Measurements from ENCODE around the gene ATP7B. TPM values are rescaled to one million over a fixed set of nuclear protein-coding genes. Genes with fewer than 3 reads are reported as not detected.

ATP7B gene
- total and polyA plus RNA-seq, 2 donors (not counting 1 experiment from before 2014, with no cell fraction given), result 1.7 to 3.3 TPM

GRCh38 chr13:52005841-52006522, 5.3 kb downstream of the ATP7B start:
- no peak overlapping the region for H3K9ac ChIP-seq (ENCODE audit: insufficient read depth, low read length)
- no peaks in the 10 kb centered on the region for H3K79me2 ChIP-seq (ENCODE audit: control insufficient read depth, insufficient read depth, low read length)
- H3K27me3 ChIP-seq (ENCODE audit: control insufficient read depth, insufficient read depth, low read length), result peaks cover 10% of the 10 kb centered on the region
- H3K27ac ChIP-seq (ENCODE audit: insufficient read depth, low read length), result no peak overlapping the region
- TF ChIP-seq CTCF (conservative IDR thresholded peaks at IDR 0.05 in 1 of 2, IDR thresholded peaks at IDR 0.05 in 1 of 2; ENCODE audit: low read depth in 1 of 2, low read length in 2 of 2), result no peak
- TF ChIP-seq EZH2 (IDR thresholded peaks at IDR 0.05; ENCODE audit: low read length, missing control alignments), result no peak
- no peak overlapping the region for H3K4me2 ChIP-seq (ENCODE audit: extremely low read depth, insufficient read depth, low read length)
- H3K9me3 ChIP-seq (ENCODE audit: control insufficient read depth, insufficient read depth, low read depth, low read length), result no peaks in the 10 kb centered on the region
- DNase-seq (ENCODE audit: low read depth in 2 of 2), result no peak
- H4K20me1 ChIP-seq (ENCODE audit: control insufficient read depth, extremely low read depth, insufficient read depth, low read length), result no peaks in the 10 kb centered on the region
- H2AFZ ChIP-seq (ENCODE audit: low read length), result no peak overlapping the region
- H3K4me1 ChIP-seq (ENCODE audit: control insufficient read depth, extremely low read depth, insufficient read depth, low read length), result peaks cover 1% of the 10 kb centered on the region
- H3K4me3 ChIP-seq (replicated peaks in 1 of 4; ENCODE audit: control extremely low read depth in 1 of 4, insufficient read depth in 1 of 4, low read depth in 3 of 4, low read length in 4 of 4), result no peak overlapping the region
- H3K36me3 ChIP-seq (ENCODE audit: control insufficient read depth, insufficient read depth, low read length), result no peaks in the 10 kb centered on the region

- Histone ChIP-seq H3K36me3 (ENCODE audit: control insufficient read depth, insufficient read depth, low read length) (no peaks in the 10 kb centered on the region), H3K4me2 (ENCODE audit: extremely low read depth, insufficient read depth, low read length) (no peak overlapping the region), H3K9ac (ENCODE audit: insufficient read depth, low read length) (no peak overlapping the region), H4K20me1 (ENCODE audit: control insufficient read depth, extremely low read depth, insufficient read depth, low read length) (no peaks in the 10 kb centered on the region), H3K4me3 (replicated peaks in 1 of 4; ENCODE audit: control extremely low read depth in 1 of 4, insufficient read depth in 1 of 4, low read depth in 3 of 4, low read length in 4 of 4) (no peak overlapping the region), H3K27ac (ENCODE audit: insufficient read depth, low read length) (no peak overlapping the region), H3K4me1 (ENCODE audit: control insufficient read depth, extremely low read depth, insufficient read depth, low read length) (no peaks in the 10 kb centered on the region), H3K79me2 (ENCODE audit: control insufficient read depth, insufficient read depth, low read length) (no peaks in the 10 kb centered on the region), H3K9me3 (ENCODE audit: control insufficient read depth, insufficient read depth, low read depth, low read length) (no peaks in the 10 kb centered on the region), H3K27me3 (ENCODE audit: control insufficient read depth, insufficient read depth, low read length) (no peaks in the 10 kb centered on the region), H2AFZ (ENCODE audit: low read length) (no peak overlapping the region)
- no peak for DNase-seq (ENCODE audit: low read depth in 2 of 2)
- TF ChIP-seq CTCF (conservative IDR thresholded peaks at IDR 0.05 in 1 of 2, IDR thresholded peaks at IDR 0.05 in 1 of 2; ENCODE audit: low read depth in 1 of 2, low read length in 2 of 2) (no peak), EZH2 (IDR thresholded peaks at IDR 0.05; ENCODE audit: low read length, missing control alignments) (no peak)
These were observed 6.6 kb downstream of the ATP7B start for GRCh38 chr13:52004511-52005170.

- H4K20me1 ChIP-seq (ENCODE audit: control insufficient read depth, extremely low read depth, insufficient read depth, low read length), result no peaks in the 10 kb centered on the region
- H3K27ac ChIP-seq (ENCODE audit: insufficient read depth, low read length), result no peak overlapping the region
- H3K4me3 ChIP-seq (replicated peaks in 1 of 4; ENCODE audit: control extremely low read depth in 1 of 4, insufficient read depth in 1 of 4, low read depth in 3 of 4, low read length in 4 of 4), result no peak overlapping the region
- H3K36me3 ChIP-seq (ENCODE audit: control insufficient read depth, insufficient read depth, low read length), result no peaks in the 10 kb centered on the region
- DNase-seq (ENCODE audit: low read depth in 2 of 2), result no peak
- H3K4me1 ChIP-seq (ENCODE audit: control insufficient read depth, extremely low read depth, insufficient read depth, low read length), result no peaks in the 10 kb centered on the region
- no peak overlapping the region for H3K9ac ChIP-seq (ENCODE audit: insufficient read depth, low read length)
- H3K9me3 ChIP-seq (ENCODE audit: control insufficient read depth, insufficient read depth, low read depth, low read length), result no peaks in the 10 kb centered on the region
- TF ChIP-seq EZH2 (IDR thresholded peaks at IDR 0.05; ENCODE audit: low read length, missing control alignments), result no peak
- H3K4me2 ChIP-seq (ENCODE audit: extremely low read depth, insufficient read depth, low read length), result no peak overlapping the region
- H3K27me3 ChIP-seq (ENCODE audit: control insufficient read depth, insufficient read depth, low read length), result peaks cover 9% of the 10 kb centered on the region
- H3K79me2 ChIP-seq (ENCODE audit: control insufficient read depth, insufficient read depth, low read length), result no peaks in the 10 kb centered on the region
- no peak overlapping the region for H2AFZ ChIP-seq (ENCODE audit: low read length)
These were observed 7.7 kb downstream of the ATP7B start for GRCh38 chr13:52003541-52003940.
